AG10803 (cell line): ENCODE results near the gene COQ2.
"Not testable (repeated sequence)": the region's sequence is repeated elsewhere in the genome, so short reads cannot be mapped to it uniquely, and the experiment has no call there.

Source experiments
- DNase-seq: peaks from one replicate; pipeline ENCODE4 v3.0.0; 2010; ENCODE audit warnings: low read depth
- H3K4me3 ChIP-seq: 2 replicates; pipeline ENCODE4 v1.5.1; 2011; ENCODE audit warnings: mild to moderate bottlenecking, low read length, control low read depth
- TF ChIP-seq, protein P1 (sequence below): conservative IDR thresholded peaks from 2 replicates; pipeline ENCODE4 v1.5.1; 2011; ENCODE audit warnings: mild to moderate bottlenecking, low read length, control low read depth, inconsistent platforms

The COQ2 gene

DNA sequence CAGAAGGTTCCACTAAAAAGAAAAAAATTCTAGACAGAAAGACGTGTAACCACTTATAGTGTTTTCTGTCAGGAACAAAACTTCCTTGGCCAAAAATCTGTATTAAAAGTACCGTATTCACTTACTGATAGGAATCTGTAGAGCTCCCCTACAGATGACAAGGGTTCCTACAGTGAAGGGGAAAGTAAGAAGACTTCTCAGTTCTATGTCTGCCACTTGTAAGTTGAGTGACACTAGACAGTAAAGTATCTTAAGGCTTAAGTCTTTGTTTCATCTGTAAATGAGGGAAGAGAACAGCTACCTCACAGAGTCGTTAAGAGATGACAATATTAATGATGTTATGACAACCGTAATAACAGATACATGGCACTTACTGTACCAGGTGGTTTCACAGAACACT, 3.3 kb downstream of the COQ2 start:
- DNase-seq: no peak
- no peak overlapping the region for H3K4me3 ChIP-seq
- TF ChIP-seq, protein P1, sequence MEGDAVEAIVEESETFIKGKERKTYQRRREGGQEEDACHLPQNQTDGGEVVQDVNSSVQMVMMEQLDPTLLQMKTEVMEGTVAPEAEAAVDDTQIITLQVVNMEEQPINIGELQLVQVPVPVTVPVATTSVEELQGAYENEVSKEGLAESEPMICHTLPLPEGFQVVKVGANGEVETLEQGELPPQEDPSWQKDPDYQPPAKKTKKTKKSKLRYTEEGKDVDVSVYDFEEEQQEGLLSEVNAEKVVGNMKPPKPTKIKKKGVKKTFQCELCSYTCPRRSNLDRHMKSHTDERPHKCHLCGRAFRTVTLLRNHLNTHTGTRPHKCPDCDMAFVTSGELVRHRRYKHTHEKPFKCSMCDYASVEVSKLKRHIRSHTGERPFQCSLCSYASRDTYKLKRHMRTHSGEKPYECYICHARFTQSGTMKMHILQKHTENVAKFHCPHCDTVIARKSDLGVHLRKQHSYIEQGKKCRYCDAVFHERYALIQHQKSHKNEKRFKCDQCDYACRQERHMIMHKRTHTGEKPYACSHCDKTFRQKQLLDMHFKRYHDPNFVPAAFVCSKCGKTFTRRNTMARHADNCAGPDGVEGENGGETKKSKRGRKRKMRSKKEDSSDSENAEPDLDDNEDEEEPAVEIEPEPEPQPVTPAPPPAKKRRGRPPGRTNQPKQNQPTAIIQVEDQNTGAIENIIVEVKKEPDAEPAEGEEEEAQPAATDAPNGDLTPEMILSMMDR: 0 out of 2 replicates have a peak, but pooled peaks have one; percentile 11

DNA sequence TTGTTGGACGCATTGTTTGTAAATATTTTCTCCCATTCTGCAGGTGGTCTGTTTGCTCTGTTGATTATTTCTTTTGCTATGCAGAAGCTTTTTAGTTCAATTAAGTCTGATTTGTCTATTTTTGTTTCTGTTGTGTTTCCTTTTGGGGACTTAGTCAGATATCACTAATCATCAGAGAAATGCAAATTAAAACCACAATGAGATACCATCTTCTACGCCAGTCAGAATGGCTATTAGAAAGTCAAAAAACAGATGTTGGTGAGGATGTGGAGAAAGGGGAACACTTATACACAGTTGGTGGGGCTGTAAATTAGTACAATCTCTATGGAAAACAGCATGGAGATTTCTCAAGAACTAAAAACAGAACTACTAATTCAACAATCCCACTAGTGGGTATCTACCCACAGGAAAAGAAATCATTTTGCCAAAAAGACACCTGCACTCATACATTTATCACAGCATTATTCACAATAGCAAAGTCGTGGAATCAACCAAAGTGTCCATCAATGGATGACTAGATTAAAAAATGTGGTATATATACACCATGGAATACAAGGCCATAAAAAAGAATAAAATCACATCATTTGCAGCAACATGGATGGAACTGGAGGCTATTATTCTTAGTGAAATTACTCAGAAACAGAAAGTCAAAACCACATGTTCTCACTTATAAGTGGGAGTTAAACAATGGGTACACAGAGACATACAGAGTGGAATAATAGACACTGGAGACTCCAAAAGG, 8.1 kb downstream of the COQ2 start:
- H3K4me3 ChIP-seq: no peak overlapping the region
- DNase-seq: no peak
- TF ChIP-seq, protein P1: no peak

DNA sequence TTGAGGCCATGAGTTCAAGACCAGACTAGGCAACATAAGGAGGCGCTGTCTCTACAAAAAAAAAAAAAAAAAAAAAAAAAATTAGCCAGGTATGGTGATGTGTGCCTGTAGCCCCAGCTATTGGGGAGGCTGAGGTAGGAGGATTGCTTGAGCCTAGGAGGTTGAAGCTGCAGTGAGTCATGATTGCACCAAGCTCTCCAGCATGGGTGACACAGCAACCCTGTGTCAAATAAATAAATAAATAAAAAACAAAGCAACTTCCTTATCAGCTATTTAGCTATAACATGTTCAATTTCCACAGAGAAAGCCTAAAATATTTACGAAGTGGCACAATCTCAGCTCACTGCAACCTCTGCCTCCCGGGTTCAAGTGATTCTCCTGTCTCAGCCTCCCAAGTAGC, 10.7 kb downstream of the COQ2 start:
- not testable (repeated sequence) for DNase-seq, H3K4me3 ChIP-seq

DNA sequence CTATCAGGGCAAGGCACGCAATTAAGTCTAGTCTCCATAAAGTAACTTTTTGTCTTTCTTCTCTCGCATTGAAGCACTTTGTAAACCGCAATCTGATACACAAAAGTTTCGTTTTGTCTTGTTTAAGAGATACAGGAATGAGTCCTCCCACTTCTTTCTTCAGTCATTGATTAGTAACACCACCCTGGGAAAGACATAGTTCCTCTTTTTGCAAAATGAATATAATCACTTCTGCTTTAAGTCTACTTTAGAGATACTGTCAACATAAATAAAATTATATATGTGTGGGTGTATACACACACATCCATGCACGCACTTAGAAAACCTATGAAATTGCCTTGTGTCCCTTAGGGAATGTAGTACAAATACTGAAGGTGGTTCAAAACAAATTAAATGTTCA, 11.7 kb downstream of the COQ2 start:
- no peak overlapping the region for H3K4me3 ChIP-seq
- TF ChIP-seq, protein P1: no peak
- no peak for DNase-seq

DNA sequence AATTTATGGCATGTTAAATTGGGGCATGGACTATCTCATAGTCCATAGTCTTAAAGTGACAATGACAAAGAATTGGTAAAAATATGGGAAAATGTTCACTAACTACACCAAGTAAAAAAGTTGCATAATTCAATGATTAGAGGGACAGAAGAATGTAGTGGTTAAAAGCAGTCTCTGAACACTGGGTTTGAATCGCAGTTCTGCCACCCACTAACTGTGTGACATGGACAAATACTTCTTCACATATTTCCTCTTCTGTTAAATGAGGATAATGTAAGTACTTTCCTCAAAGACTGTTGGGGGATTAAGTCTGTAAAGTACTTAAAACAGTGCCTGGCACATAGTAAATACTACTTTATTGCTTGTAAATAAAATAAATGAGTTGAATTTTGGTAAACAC, 15.3 kb downstream of the COQ2 start:
- DNase-seq: peak; percentile 44
- TF ChIP-seq, protein P1: no peak
- H3K4me3 ChIP-seq: no peak overlapping the region

DNA sequence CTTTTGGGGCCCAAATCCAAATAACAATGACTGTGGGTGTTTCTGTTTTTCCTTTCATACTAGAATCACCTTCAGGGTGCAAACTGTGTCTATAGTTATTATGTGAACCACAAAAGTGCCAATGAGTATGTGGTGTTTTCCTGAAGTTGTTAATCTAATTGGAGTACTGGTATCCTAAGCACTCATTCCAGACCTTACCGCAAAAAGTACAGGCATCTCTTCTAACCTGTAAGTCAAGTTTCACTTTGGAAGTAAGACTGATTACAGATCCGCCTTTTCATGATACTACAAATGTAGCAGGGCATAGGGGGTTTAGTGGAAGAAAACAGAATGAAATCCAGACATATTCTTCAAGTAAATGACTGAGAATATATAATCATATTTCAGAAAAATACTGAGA, 16.1 kb downstream of the COQ2 start:
- TF ChIP-seq, protein P1: no peak
- no peak for DNase-seq
- no peak overlapping the region for H3K4me3 ChIP-seq

DNA sequence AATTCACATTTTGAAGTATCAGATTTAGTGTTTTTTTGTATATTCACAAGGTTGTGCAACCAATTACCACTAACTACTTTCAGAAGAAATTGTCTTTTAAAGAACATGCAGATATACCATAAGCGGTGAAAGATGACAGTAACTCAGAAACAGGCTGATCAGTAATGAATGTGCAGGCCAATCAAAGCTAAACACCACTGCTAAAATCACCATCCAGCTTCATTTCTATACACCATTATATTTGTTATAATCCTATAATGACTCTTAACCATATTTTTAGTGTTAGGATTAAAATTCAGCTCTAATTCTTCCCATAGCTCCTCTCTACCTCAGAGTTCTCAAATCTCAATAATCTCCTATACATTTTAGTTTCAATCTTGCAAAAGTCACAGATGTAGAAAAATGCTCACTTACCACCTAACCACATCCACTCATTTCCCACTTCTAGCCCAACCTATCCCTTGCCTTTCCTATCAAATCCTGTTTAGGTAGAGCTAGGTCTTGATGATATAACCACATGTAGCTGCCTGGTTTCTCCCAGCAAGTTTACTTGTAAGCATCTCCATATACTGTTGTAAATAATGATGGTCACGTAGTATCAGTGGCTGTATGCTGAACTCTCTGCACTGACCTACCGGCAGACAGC, 16.6 kb downstream of the COQ2 start:
- TF ChIP-seq, protein P1: no peak
- DNase-seq: no peak
- no peak overlapping the region for H3K4me3 ChIP-seq
